Stomach smooth muscle (tissue), 2 donors: ENCODE measurements around the gene ALK.

Experiments used
- H3K27ac ChIP-seq: one replicate; pipeline ENCODE4 v1.7.0; 2013; ENCODE audit warnings: mild to moderate bottlenecking, low read length, inconsistent platforms
- H3K27me3 ChIP-seq, 2 donors: one replicate each; pipeline ENCODE4 v1.7.0; 2013; ENCODE audit warnings: low read length in 2 of 2; ENCODE audit not compliant: insufficient read depth in 2 of 2, control insufficient read depth in 1 of 2
- H3K36me3 ChIP-seq, 2 donors: one replicate each; pipeline ENCODE4 v1.7.0; 2013; ENCODE audit warnings: low read length in 2 of 2; ENCODE audit not compliant: control insufficient read depth in 2 of 2, insufficient read depth in 2 of 2
- H3K4me1 ChIP-seq: one replicate; pipeline ENCODE4 v1.7.0; 2013; ENCODE audit warnings: low read length; ENCODE audit not compliant: control insufficient read depth, insufficient read depth
- H3K4me3 ChIP-seq, 2 donors: one replicate each; pipeline ENCODE4 v1.7.0; 2013; ENCODE audit warnings: low read length in 2 of 2
- H3K9ac ChIP-seq, 2 donors: one replicate each; pipeline ENCODE4 v1.7.0; 2013; ENCODE audit warnings: low read length in 2 of 2, mild to moderate bottlenecking in 1 of 2
- H3K9me3 ChIP-seq, 2 donors: one replicate each; pipeline ENCODE4 v1.7.0; 2013; ENCODE audit warnings: low read length in 2 of 2; ENCODE audit not compliant: control insufficient read depth in 2 of 2
- donor health status: healthy.
- donor health status: Pancreatic carcinoma.

ALK gene

DNA sequence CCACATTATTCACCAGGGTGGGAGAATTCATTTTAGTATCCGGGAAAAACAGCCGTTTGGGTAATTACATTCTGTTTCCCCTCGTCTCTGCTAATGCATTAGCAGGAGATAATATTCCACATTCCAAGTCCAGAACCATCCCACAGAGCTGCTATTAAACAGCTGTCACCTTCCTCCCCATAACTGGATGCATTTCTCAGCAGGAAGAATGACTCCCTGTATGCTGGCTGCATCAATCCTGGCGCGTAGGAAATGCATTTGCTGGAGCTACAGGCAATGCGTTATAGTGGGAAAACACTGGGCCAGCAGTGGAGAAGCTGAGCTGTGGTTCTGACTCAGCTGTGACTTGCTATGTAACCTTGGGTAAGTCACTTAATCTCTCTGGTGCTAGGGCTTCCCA is 560.2 kb downstream of the ALK start:
- Histone ChIP-seq H3K4me1 (no peaks in the 10 kb centered on the region), H3K9me3 (no peaks in the 10 kb centered on the region), H3K27ac (no peak overlapping the region), H3K4me3 (no peak overlapping the region), H3K27me3 (peaks cover 0 to 3% of the 10 kb centered on the region in 2 donors), H3K9ac (no peak overlapping the region), H3K36me3 (no peaks in the 10 kb centered on the region)

DNA sequence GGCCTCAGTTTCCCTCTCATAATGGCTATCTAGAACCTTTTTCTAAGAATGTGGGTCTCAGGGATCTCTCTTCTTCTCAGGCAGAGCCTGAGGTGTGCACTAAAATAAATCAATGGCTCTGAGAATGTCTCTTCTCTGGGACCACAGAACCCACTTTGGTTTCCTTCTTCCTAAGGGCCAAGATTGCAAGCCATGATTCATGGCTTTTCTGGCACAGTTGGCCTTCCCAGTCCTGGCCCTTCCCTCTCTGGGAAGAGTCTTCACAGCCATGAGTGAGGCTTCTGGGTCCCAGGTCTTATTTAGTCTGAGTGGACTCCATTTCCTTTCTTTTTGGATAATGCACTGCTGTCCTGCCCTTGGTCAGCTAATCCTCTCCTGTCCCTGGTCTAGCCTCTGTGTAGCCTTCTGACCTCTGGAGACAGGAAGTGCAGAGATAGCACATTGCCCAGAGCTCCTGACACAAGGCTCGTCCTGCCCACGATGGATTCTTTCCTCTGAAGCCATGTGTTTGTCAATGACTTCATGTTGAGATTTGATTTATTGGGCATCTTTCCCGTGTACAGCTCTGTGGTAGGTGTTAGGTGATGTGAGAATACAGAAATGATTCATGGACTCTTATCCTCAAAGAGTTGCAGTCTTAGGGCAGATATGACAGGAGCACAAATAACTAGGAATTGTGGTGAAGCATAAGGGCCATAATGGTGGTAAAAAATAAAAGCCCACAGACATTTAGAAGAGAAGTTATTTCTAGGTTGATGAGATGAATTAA is 561.2 kb downstream of the ALK start:
- Histone ChIP-seq H3K9ac (no peak overlapping the region), H3K27ac (no peak overlapping the region), H3K4me1 (no peaks in the 10 kb centered on the region), H3K27me3 (peaks cover 0 to 1% of the 10 kb centered on the region in 2 donors), H3K9me3 (no peaks in the 10 kb centered on the region), H3K36me3 (no peaks in the 10 kb centered on the region), H3K4me3 (no peak overlapping the region)

DNA sequence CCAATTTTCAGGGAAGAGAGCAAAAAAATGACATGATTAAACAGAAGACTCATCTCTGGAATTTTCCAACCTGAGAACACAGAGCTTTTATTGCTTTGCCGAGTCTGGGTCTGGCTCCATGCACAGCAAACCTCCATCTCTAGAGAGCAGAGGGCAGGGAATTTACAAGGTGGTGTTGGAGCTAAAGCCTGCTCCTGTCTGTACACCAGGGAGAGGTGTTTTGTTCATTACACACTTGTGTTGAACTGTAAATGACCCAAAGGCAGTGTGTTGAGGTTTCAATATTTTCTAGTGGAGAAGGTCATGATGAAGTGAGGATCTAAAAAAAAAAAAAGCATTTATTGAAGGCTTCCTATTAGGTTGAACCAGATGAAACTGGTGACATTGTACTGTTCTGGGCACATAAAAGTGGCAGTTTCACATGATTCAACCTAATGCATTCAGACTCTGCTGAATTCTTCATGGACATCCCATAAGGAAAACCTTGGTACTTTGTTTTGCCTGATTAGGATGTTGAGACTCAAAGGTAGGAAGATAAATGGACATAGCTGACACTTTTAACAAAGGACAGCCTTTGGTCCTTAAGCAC is 567.9 kb downstream of the ALK start:
- Histone ChIP-seq H3K27me3 (peaks cover 3 to 9% of the 10 kb centered on the region in 2 donors), H3K9me3 (no peaks in the 10 kb centered on the region), H3K9ac (no peak overlapping the region), H3K36me3 (no peaks in the 10 kb centered on the region), H3K4me3 (no peak overlapping the region), H3K27ac (no peak overlapping the region), H3K4me1 (no peaks in the 10 kb centered on the region)

DNA sequence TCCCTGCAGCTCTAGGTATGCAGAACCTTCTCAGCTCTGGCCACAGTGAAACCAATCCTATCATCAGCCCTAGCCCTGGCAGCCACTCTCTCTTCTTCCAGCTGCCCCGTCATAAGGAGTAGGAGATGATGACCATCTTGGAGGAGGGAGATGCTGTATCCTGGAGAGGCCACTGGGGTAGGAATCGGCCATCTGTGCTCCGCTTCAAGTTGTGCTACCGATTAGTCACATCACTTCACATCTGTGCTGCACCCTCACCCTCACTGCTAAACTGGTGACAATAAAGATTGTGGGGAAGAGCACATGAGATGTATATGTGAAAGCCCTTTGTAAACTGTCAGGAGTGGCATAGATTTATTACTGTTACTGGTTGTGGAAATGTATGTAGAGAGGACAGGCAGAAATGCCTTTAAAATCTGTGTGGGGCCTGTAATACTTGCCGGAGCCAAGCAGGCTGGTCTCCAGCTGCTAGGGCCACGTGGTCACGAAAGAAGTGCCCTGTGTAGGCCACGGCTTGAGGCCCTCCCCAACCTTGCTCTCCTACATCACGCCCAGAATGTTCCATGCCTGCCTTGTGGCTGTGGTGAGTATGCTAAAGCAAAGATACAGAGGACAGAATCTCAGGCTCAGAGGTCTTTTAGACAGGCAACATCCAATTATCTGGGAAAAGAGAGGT is 569.3 kb downstream of the ALK start:
- H3K4me1 ChIP-seq, result no peaks in the 10 kb centered on the region
- H3K27me3 ChIP-seq, result peaks cover 3 to 11% of the 10 kb centered on the region in 2 donors
- H3K9ac ChIP-seq, result no peak overlapping the region
- no peak overlapping the region for H3K27ac ChIP-seq
- no peak overlapping the region for H3K4me3 ChIP-seq
- H3K36me3 ChIP-seq, result no peaks in the 10 kb centered on the region
- H3K9me3 ChIP-seq, result no peaks in the 10 kb centered on the region

DNA sequence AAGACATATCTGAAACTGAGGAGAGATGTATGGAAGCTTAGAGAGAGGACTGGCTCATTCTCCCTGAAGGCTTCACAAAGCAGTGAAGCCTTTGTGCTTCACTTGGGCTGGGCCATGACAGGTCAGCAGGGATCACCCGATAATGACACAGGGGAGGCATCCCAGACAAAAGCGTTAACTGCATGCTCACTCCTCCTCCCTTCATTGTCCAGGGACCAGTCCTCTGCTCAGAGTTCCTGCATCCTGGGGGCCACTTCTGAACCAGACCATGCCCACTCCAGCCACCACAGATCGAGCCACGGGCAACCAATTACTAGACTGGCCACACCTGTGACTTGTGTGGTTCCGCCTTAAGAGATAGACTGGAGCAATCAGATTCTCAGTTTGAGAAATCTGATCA is 570.1 kb downstream of the ALK start:
- Histone ChIP-seq H3K4me1 (no peaks in the 10 kb centered on the region), H3K27ac (no peak overlapping the region), H3K9ac (no peak overlapping the region), H3K36me3 (no peaks in the 10 kb centered on the region), H3K27me3 (peaks cover 3 to 11% of the 10 kb centered on the region in 2 donors), H3K9me3 (no peaks in the 10 kb centered on the region), H3K4me3 (no peak overlapping the region)

DNA sequence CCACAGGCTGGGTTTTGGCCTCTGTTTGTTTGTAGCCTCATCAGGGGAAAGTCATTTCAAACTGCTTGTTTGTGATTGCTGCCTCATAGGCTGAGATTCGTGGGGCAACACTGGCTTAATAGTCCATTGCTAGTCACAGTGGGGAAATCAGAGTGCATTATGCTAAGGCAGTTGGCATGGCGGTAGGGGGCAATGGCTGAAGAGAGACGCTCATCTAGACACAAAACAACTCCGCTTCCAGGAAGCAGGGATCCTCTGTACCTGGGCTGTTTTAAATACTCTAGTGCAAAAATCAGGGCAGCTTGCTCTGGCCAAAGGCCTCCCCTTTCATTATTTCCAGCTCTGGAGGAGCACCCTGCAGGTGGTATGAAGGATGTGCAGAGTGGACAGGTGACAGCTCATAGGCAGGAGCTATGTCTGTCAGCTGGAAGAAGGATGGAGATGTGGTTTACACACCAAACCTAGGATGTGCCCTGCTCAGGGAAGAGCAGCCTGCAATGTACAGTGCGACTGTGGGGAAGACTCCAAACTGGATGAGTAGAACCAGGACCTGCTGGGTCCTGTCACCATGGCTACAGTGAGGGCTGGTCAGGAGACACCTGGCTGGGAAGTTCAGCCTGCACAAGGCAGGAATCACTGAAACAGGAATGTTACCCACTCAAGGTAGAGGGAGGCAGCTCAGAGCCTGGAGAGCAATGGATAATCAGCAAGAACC is 571.9 kb downstream of the ALK start:
- no peak overlapping the region for H3K27ac ChIP-seq
- no peaks in the 10 kb centered on the region for H3K36me3 ChIP-seq
- no peaks in the 10 kb centered on the region for H3K9me3 ChIP-seq
- H3K27me3 ChIP-seq, result peaks cover 3 to 12% of the 10 kb centered on the region in 2 donors
- H3K4me1 ChIP-seq, result no peaks in the 10 kb centered on the region
- no peak overlapping the region for H3K9ac ChIP-seq
- H3K4me3 ChIP-seq, result no peak overlapping the region

DNA sequence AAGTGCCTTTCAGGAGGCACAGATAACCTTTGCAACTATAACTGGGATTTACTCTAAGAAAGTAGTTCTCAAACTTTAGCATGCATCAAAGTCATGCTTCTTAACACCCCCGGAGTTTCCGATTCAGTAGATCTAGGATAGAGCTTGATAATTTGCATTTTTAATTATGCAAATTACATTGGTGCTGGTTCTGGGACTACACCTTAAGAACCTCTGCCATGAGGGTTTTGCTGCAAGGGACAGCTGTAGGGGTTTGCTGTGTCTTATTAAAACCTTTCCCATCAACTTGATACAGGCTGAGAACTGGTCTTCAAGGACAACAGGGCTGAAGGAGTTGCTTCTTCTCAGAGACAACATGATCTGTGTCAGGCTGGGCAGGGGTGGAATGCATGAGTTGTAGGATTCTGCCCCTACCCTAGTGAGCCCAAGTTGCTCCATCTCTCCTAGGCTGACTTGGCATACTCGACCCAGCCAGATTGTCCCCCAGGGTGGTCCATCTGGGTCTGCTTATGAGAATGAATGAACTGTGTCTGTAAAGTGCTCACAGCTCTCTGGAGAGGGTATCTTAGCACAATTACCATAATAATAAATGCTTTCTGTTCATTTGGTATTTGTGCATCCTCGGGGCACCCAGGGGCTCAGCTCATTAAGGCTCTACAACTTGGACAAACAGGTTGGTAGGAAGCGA is 573.5 kb downstream of the ALK start:
- H3K36me3 ChIP-seq, result no peaks in the 10 kb centered on the region
- no peaks in the 10 kb centered on the region for H3K4me1 ChIP-seq
- H3K27me3 ChIP-seq, result peaks cover 3 to 18% of the 10 kb centered on the region in 2 donors
- H3K27ac ChIP-seq, result no peak overlapping the region
- H3K4me3 ChIP-seq, result no peak overlapping the region
- H3K9me3 ChIP-seq, result no peaks in the 10 kb centered on the region
- H3K9ac ChIP-seq, result no peak overlapping the region

DNA sequence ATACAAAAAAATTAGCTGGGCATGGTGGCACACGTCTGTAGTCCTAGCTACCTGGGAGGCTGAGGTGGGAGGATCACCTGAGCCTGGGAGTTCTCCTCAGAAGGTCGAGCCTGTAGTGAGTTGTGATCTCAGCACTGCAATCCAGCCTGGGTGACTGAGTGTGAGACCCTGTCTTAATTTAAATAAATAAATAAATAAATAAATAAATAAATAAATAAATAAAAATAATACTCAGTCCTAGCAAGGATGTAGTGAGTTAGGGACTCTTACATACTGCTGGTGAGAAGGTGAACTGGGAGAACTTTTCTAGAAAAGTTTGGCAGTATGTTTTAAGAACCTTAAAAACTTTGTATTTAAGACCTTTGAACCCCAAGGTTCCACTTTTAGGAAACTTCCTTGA is 576.1 kb downstream of the ALK start:
- Histone ChIP-seq H3K27ac (no peak overlapping the region), H3K36me3 (no peaks in the 10 kb centered on the region), H3K9me3 (no peaks in the 10 kb centered on the region), H3K4me3 (no peak overlapping the region), H3K4me1 (no peaks in the 10 kb centered on the region), H3K27me3 (peaks cover 1 to 11% of the 10 kb centered on the region in 2 donors), H3K9ac (no peak overlapping the region)

DNA sequence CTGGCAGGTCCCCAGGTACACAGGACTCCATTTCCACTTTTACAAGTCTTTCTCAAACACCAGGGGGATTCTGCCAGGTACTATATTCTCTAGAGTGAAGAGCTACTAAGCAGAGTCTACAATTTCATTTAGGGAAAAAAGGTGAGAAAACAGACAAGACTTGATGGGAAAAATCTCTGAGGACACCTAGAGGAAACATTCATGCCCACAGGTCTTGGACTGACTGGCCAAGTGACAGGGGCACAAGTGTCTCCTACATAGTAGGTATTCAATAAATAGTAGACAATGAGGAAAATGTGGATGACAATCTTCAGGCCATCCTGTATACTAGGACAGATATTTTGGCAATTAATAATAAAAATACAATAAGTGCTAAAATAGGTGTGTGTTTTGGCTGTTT is 577.6 kb downstream of the ALK start:
- Histone ChIP-seq H3K4me3 (no peak overlapping the region), H3K27ac (no peak overlapping the region), H3K4me1 (no peaks in the 10 kb centered on the region), H3K36me3 (no peaks in the 10 kb centered on the region), H3K9ac (no peak overlapping the region), H3K9me3 (no peaks in the 10 kb centered on the region), H3K27me3 (peaks cover 0 to 9% of the 10 kb centered on the region in 2 donors)
